PC-3 (cell line): ENCODE measurements around the gene CISD2.

Experiments
- CTCF ChIP-seq: fragments of 300-600 bp; sonication (generic); conservative IDR thresholded peaks from 2 replicates; pipeline ENCODE4 v1.5.1; 2017; ENCODE audit warnings: antibody characterized with exemption, low read depth, mild to moderate bottlenecking, low read length
- EZH2 ChIP-seq: fragments of 300-600 bp; sonication (generic); IDR thresholded peaks from one replicate; pipeline ENCODE4 v1.6.1; 2017; ENCODE audit warnings: antibody characterized with exemption, mild to moderate bottlenecking, low read length; ENCODE audit not compliant: unreplicated experiment
- EZH2phosphoT487 ChIP-seq: fragments of 300-600 bp; sonication (generic); IDR thresholded peaks from 2 replicates; pipeline ENCODE4 v1.6.1; 2018; ENCODE audit warnings: mild to moderate bottlenecking, antibody characterized with exemption, low read length, borderline replicate concordance

GRCh38 chr4:102825261-102826091 is 43.3 kb upstream of the CISD2 start:
- TF ChIP-seq CTCF (no peak), EZH2 (no peak), EZH2phosphoT487 (no peak)
